Omental fat pad (tissue), 4 donors: ENCODE measurements around the gene AKAP6. TPM values are rescaled to one million over a fixed set of nuclear protein-coding genes. Genes with fewer than 3 reads are reported as not detected.

ENCODE experiments used
- ATAC-seq: fragments of 150-250 bp; one replicate; pipeline ENCODE4 v1.9.1; 2016; ENCODE audit warnings: mild to moderate bottlenecking, moderate library complexity; ENCODE audit not compliant: low FRiP score
- DNase-seq: peaks from one replicate; pipeline ENCODE4 v3.0.0-alpha.2; 2019; ENCODE audit warnings: low spot score
- total RNA-seq, 4 donors: library from RNA; depleted of rRNA; stranded (reverse); fragments of >200 nt; gene quantifications; one replicate each; pipeline ENCODE4 v1.1.0, GENCODE V29; 2016
- TF ChIP-seq, protein P1 (sequence below), 3 donors: fragments of 450-650 bp; IDR thresholded peaks; one replicate each; pipeline ENCODE4 v1.5.1; 2016 to 2017; ENCODE audit warnings: antibody characterized with exemption in 3 of 3, mild to moderate bottlenecking in 3 of 3, moderate library complexity in 2 of 3

The AKAP6 gene
- total RNA-seq, 4 donors from 2014 or later, result 3.3 to 8.7 (median 5.2) TPM

DNA sequence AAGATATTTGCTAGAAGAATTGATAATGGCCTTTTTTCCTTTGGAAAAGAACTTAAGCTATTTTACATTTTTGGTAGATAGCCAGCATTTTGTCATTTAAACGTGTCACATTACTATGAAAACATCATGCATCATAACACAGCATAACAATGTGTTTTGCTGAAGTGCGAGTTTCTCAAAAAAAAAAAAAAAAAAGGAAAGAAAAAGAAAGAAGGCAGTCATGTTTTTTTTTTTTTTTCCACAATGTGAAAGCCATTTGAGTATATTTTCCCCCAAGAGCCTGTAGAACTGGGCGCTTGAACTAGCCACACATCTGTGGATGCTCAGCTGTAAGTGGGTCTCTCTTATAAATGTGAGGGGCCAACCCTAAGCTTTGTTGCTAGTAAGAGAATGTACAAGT is 300.1 kb downstream of the AKAP6 start:
- DNase-seq (no peak), ATAC-seq (no peak)

GRCh38 chr14:32630701-32631100 is 301.6 kb downstream of the AKAP6 start:
- DNase-seq, result no peak
- ATAC-seq, result no peak
- TF ChIP-seq, protein P1, sequence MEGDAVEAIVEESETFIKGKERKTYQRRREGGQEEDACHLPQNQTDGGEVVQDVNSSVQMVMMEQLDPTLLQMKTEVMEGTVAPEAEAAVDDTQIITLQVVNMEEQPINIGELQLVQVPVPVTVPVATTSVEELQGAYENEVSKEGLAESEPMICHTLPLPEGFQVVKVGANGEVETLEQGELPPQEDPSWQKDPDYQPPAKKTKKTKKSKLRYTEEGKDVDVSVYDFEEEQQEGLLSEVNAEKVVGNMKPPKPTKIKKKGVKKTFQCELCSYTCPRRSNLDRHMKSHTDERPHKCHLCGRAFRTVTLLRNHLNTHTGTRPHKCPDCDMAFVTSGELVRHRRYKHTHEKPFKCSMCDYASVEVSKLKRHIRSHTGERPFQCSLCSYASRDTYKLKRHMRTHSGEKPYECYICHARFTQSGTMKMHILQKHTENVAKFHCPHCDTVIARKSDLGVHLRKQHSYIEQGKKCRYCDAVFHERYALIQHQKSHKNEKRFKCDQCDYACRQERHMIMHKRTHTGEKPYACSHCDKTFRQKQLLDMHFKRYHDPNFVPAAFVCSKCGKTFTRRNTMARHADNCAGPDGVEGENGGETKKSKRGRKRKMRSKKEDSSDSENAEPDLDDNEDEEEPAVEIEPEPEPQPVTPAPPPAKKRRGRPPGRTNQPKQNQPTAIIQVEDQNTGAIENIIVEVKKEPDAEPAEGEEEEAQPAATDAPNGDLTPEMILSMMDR (IDR thresholded peaks at IDR 0.05), result no peak

More for the DNA sequence above, 300.1 kb downstream of the AKAP6 start:
- TF ChIP-seq, protein P1 (IDR thresholded peaks at IDR 0.05), result no peak

- DNase-seq (no peak), ATAC-seq (no peak)
- TF ChIP-seq, protein P1 (IDR thresholded peaks at IDR 0.05), result no peak
Observed at GRCh38 chr14:32633224-32633859, 304.2 kb downstream of the AKAP6 start.

DNA sequence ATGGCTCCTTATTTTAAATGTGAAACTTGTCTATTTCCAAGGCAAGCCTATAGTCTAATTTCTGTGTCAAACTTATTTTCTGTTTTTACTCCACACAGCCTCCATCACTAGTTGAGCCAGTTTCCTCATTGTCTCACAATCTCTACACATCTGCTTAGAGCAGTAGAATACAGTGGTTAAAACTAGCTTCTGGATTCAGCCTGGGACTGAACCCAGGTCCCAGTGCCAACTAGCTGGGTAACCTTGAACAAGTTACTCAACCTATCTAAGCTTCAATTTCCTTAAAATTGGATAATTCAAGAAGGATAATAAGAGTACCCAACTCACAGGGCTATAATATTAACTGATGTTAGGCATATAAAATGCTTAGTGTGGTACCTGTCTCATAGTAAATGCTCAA is 304.8 kb downstream of the AKAP6 start:
- no peak for DNase-seq
- no peak for ATAC-seq
- TF ChIP-seq, protein P1 (IDR thresholded peaks at IDR 0.05), result no peak

- no peak for DNase-seq
- TF ChIP-seq, protein P1 (IDR thresholded peaks at IDR 0.05), result no peak
- ATAC-seq, result peak; percentile 82
Observed at GRCh38 chr14:32635061-32635719, 306.1 kb downstream of the AKAP6 start.

DNA sequence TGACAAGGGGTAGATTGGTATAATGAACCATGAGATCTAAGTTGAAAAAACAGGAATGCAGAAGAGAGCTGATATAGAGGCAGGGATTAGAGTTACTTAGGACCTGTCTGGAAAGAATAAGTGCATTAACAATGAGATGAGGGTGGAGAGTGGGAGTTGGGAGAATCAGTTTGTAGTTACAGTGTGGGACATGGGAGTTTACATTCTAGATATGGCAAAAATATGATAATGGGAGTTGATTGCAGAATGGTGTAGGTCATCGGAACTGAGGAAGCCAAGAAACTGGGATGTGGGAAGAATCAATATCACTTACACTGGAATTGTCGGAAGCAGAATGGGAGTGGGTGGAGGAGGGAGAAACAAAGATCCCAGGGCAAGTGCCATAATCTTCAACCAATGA is 308.5 kb downstream of the AKAP6 start:
- TF ChIP-seq, protein P1 (IDR thresholded peaks at IDR 0.05), result no peak
- no peak for ATAC-seq
- DNase-seq, result no peak

DNA sequence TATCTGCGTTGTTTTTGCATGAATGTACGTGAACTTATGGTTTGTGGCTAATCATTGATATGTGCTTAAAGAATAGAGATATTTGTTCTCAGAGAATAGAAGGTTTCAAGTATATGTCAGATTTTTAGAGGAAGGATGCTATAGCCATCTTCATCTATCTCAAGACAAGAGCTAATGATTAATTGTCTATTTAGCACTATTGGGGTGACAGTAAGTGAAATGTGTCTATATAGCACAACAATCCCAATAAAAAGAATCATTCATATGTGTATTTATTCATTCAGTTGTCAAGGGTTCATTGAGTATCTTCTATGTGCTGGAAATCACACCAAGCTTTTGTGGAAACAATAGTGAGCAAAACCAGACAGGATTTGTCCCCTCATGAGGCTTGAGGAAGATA is 310.1 kb downstream of the AKAP6 start:
- DNase-seq (no peak), ATAC-seq (no peak)
- TF ChIP-seq, protein P1 (IDR thresholded peaks at IDR 0.05), result no peak
